D721Med (cell line): Measurements from ENCODE around the gene TMEM219.
A peak's percentile ranks its signal among the peaks of the same experiment; 100 is the strongest.

Experiments used
- DNase-seq: peaks from one replicate; pipeline ENCODE4 v3.0.0; 2011; ENCODE audit warnings: low spot score; ENCODE audit not compliant: insufficient read length
- FAIRE-seq: peaks from 2 replicates; lab custom pipeline; 2011; peaks lifted over from hg19 to GRCh38; lab: Jason Lieb, UNC
- CTCF ChIP-seq: IDR thresholded peaks from 2 replicates; pipeline ENCODE4 v1.5.1; 2012; ENCODE audit warnings: mild to moderate bottlenecking, control low read depth; ENCODE audit not compliant: insufficient read depth; ENCODE audit errors: missing control alignments

The TMEM219 gene

GRCh38 chr16:30004811-30005242 is 42.9 kb downstream of the TMEM219 start:
- FAIRE-seq: no peak
- DNase-seq: no peak
- TF ChIP-seq CTCF: no peak

GRCh38 chr16:30005341-30006094 is 43.6 kb downstream of the TMEM219 start:
- FAIRE-seq: no peak
- peak; percentile 94 for DNase-seq
- TF ChIP-seq CTCF: peak; percentile 58

GRCh38 chr16:30006095-30006473 is 44.2 kb downstream of the TMEM219 start:
- no peak for DNase-seq
- no peak for FAIRE-seq
- TF ChIP-seq CTCF: no peak

GRCh38 chr16:30006659-30007377 is 44.9 kb downstream of the TMEM219 start:
- no peak for TF ChIP-seq CTCF
- FAIRE-seq (no peak), DNase-seq (no peak)

- FAIRE-seq: no peak
- no peak for TF ChIP-seq CTCF
- DNase-seq: no peak
These were observed 45.6 kb downstream of the TMEM219 start for GRCh38 chr16:30007378-30007895.

- no peak for FAIRE-seq
- no peak for TF ChIP-seq CTCF
These were observed 47.4 kb downstream of the TMEM219 start for GRCh38 chr16:30009085-30009862.

More at GRCh38 chr16:30009085-30009862, 47.4 kb downstream of the TMEM219 start:
- DNase-seq: no peak
